Activated T-cell treated with anti-CD3 and anti-CD28 coated beads, Interleukin-2, amount 50 U/mL, for 48 hours (primary cell): ENCODE measurements around the gene ARL15.

Experiments used
- DNase-seq, 2 experiments: peaks; one replicate each; pipeline ENCODE4 v3.0.0-alpha.2; 2020

ARL15 gene

GRCh38 chr5:53926026-53926425 is 384.3 kb downstream of the ARL15 start:
- no peak for DNase-seq

GRCh38 chr5:53924392-53924791 is 386.0 kb downstream of the ARL15 start:
- no peak for DNase-seq

- DNase-seq, result no peak
Observed at GRCh38 chr5:53923961-53924360, 386.4 kb downstream of the ARL15 start.

- no peak for DNase-seq
Observed at GRCh38 chr5:53922508-53923498, 387.6 kb downstream of the ARL15 start.

- no peak for DNase-seq
Observed at GRCh38 chr5:53917826-53918225, 392.5 kb downstream of the ARL15 start.

- DNase-seq, result no peak
Observed at GRCh38 chr5:53917095-53917494, 393.3 kb downstream of the ARL15 start.

- no peak for DNase-seq
Observed at GRCh38 chr5:53915120-53915519, 395.3 kb downstream of the ARL15 start.

- no peak for DNase-seq
Observed at GRCh38 chr5:53913941-53914340, 396.4 kb downstream of the ARL15 start.

GRCh38 chr5:53908757-53909156 is 401.6 kb downstream of the ARL15 start:
- no peak for DNase-seq

GRCh38 chr5:53907827-53908226 is 402.5 kb downstream of the ARL15 start:
- DNase-seq, result no peak

GRCh38 chr5:53906736-53907135 is 403.6 kb downstream of the ARL15 start:
- DNase-seq, result no peak

GRCh38 chr5:53902296-53902907 is 408.0 kb downstream of the ARL15 start:
- no peak for DNase-seq

- no peak for DNase-seq
Observed at GRCh38 chr5:53900677-53901076, 409.7 kb downstream of the ARL15 start.

GRCh38 chr5:53895091-53895683 is 415.2 kb downstream of the ARL15 start:
- no peak for DNase-seq

GRCh38 chr5:53893626-53894025 is 416.7 kb downstream of the ARL15 start:
- DNase-seq, result no peak

- DNase-seq, result no peak
Observed at GRCh38 chr5:53892224-53892623, 418.1 kb downstream of the ARL15 start.

- DNase-seq, result no peak
Observed at GRCh38 chr5:53891159-53891558, 419.2 kb downstream of the ARL15 start.

GRCh38 chr5:53890490-53890889 is 419.9 kb downstream of the ARL15 start:
- no peak for DNase-seq

- no peak for DNase-seq
Observed at GRCh38 chr5:53884844-53885243, 425.5 kb downstream of the ARL15 start.

GRCh38 chr5:53884417-53884816 is 426.0 kb downstream of the ARL15 start:
- DNase-seq, result no peak

- DNase-seq, result no peak
Observed at GRCh38 chr5:53882676-53883031, 427.7 kb downstream of the ARL15 start.

GRCh38 chr5:53882006-53882675 is 428.2 kb downstream of the ARL15 start:
- no peak for DNase-seq

GRCh38 chr5:53879708-53880323 is 430.6 kb downstream of the ARL15 start:
- no peak for DNase-seq
